HG03520 (cell line): ENCODE measurements around the gene NFATC3.
"Not testable (repeated sequence)": the region's sequence is repeated elsewhere in the genome, so short reads cannot be mapped to it uniquely, and the experiment has no call there.

Experiments used
- ATAC-seq: cut with Tn5 transposase; IDR thresholded peaks from one replicate; pipeline ENCODE4 v1.9.1; 2021; ENCODE audit warnings: mild to moderate bottlenecking, moderate library complexity; ENCODE audit not compliant: unreplicated experiment

Gene NFATC3

DNA sequence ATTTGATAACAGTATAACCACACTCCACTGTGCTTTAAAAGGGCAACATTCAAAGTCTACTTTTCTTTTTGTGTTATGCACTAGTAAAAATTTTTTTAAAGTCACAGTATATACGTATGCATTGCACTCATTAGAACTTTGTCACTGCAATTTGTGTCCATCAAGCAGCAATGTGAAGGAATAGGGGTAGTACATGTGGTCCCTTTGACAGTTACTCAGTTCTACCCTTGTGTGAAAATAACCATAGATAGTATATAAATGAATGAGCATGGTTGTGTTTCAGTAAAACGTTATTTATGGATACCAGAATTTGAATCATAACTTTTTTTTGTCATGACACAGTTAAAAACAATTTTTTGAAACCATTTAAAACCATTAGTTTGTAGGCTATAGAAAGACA, 30.7 kb downstream of the NFATC3 start:
- no peak for ATAC-seq

DNA sequence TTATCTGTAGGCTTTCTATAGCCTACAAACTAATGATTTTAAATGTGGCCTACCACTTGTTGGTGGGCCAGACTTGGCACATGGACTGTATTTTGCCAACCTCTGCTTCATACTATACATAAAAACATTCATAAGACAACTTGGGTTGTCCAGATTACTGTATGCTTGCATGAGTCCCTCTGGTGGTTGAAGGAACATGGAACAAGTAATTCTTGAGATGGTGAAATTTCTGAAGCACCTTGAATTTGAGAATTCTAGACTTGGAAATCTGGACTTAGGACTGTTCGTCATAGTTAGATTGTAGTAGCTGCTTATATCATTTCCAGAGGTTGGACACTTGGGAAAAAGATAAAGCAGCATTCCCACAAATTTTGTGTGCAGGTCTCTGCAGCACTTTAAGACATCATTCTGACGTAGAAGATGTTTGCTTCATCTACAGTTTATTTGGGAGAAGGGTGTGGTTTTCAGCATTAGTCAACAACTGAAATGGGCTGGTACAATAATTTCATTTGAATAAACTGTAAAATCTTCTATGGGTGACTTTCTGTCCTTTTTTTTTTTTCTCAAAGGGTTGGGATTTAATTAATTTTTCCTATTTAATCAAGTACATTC, 31.2 kb downstream of the NFATC3 start:
- no peak for ATAC-seq

DNA sequence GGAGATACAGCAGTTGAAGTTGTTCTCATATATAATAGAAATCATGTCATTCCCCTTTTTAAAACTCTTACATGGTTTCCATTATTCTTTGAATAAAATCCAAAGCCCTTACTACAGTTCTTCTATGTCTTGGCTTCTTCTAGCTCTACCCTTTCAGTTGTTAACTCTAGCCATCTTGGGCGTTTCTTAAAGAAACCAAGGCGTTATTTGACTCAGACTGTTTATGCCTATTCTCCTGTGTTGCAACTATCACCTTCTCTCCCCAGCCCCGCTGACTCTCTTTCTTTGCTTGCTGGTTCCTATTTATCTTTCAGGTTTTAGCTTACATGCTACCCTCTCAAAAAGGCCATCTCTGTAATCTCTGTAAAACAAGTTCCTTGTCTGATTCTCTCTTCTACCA, 32.7 kb downstream of the NFATC3 start:
- no peak for ATAC-seq

DNA sequence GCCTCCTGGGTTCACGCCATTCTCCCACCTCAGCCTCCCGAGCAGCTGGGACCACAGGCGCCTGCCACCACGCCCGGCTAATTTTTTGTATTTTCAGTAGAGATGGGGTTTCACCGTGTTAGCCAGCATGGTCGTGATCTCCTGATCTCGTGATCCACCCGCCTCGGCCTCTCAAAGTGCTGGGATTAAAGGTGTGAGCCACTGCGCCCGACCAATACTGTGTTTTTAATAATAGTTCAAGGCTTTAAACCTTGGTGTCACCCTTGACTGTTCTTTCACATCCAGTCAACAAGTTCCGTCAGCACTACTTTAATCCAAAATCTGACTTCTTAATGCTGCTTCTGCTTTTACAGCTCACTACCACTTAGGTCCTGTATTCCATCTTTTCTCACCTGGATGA, 33.8 kb downstream of the NFATC3 start:
- ATAC-seq, result not testable (repeated sequence)

DNA sequence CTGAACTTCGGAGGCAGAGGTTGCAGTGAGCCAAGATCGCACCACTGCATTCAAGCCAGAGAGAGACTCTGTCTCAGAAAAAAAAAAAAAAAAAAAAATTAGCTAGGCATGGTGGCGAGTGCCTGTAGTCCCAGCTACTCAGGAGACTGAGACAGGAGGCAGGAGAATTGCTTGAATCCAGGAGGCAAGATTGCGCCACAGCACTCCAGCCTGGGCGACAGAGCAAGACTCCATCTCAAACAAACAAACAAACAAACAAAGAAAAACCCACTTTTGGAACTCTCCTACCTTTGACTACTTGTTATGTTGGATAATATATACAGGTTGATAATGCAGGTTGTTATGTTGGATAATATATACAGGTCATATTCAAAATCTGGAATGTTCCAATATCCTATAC, 35.3 kb downstream of the NFATC3 start:
- ATAC-seq, result not testable (repeated sequence)

DNA sequence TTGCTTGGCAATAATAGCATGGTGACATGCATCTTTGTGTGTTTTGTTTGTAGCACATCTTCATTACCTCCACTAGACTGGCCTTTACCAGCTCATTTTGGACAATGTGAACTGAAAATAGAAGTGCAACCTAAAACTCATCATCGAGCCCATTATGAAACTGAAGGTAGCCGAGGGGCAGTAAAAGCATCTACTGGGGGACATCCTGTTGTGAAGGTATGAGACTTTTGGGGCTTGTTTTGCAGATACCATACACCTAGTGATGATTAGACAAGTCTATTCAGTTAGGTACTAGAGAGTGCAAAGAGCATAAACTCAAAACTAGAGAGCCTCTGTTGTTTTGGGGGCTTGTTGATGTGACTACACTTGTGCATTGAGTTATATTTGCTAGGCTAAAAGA, 41.2 kb downstream of the NFATC3 start:
- no peak for ATAC-seq

DNA sequence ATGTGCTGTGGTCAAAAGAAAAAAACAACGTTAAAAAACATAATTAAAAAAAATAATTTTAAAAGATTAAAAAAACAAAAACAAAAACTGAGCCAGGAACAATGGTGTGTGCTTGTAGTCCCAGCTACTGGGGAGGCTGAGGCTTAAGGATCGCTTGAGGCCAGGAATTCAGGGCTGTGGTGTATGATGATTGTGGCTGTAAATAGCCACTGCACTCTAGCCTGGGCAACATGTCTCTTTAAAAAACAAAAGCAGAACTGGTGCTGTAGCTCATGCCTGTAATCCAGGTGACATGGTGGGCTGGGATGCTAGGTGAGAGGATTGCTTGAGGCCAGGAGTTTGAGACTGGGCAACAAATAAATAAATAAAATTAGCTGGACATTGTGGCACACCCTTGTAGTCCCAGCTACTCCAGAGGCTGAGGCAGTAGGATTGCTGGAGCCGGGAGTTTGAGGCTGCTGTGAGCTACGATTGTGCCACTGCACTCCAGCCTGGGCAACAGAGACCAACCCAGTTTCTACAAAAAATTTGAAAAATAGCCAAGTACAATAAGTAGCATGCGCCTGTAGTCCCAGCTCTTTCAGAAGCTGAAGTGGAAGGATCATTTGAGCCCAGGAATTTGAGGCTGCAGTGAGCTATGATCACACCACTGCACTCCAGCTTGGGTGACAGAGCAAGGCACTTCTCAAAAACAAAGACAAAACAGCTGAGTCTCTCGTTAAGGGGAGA, 43.6 kb downstream of the NFATC3 start:
- no peak for ATAC-seq

DNA sequence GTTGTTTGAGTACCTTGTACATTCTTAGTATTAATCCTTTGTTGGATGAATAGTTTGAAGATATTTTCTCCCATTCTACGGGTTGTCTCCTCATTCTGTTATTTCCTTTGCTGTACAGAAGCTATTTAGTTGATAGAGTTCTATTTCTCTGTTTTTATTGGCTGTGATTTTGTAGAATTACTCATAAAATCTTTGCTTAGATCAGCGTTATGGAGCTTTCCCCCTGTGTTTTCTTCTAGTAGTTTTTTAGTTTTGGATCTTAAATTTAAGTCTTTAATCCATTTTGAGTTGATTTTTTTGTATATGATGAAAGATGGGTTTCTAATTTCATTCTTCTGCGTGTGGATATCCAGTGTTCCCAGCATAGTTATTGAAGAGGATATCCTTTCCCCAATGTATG, 45.4 kb downstream of the NFATC3 start:
- ATAC-seq, result no peak

DNA sequence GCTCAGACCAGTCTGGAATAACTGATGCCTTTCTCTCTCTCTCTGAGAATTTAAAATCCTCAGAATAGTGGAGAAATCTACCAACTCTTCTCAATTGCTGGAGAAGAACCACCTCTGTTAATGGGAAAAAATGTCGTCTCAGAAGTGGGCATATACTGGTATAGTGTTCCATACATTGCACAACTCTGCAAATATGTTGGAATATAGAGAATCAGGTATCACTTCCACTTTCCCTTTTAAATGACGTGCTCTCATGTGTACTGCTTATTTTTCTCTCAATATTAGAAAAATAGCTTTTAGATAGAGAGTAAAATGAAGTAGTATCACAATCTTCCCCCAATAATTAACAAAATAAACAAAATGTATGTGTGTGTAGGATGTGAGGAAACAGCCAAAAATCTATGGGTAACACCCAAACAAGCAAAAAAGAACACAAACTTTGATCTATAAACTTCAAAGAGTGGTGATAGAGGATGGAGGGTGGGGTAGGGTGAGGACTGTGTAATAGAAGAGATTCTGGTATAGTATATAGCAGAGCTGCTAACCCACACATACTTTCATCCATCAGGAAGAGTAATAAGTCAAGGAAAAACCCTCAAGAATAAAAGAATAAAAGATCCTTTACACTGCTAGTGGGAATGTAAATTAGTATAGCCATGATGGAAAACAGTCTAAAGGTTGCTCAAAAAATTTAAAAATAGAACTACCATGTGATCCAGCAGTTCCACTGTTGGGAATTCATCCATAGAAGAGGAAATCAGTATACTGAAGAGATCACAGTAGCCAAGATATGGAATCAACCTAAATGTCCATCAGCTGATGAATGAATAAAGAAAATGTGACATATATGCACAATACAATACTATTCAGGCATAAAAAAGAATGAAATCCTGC, 46.9 kb downstream of the NFATC3 start:
- no peak for ATAC-seq

DNA sequence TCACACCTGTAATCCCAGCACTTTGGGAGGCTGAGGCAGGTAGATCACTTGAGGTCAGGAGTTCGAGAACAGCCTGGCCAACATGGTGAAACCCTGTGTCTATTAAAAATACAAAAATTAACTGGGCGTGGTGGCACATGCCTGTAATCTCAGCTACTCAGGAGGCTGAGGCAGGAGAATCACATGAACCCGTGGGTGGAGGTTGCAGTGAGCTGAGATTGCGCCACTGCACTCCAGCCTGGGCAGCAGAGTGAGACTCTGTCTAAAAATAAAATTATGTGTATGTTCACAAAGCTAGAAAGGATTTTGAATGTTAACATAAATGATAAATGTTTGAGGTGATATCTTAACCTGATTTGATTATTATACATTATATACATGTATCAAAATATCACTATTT, 47.8 kb downstream of the NFATC3 start:
- ATAC-seq, result not testable (repeated sequence)

DNA sequence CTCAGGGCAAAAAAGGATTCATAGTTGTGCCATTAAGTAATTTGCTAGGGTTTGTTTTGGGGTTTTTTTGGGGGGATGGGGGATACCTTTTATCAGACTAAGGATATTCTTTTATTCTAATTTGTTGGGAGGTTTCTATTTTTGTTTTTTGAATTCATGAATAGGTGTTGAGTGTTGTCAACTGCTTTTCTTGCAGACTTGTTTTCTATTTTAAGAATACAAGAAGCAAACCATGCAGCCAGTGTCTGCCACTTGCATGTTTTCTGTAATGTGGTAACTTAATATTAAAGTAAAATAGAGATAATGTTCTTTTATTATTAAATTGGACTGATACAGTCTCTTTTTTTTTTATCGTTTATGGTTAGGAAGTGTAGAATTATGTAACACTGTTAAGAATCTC, 49.5 kb downstream of the NFATC3 start:
- no peak for ATAC-seq

DNA sequence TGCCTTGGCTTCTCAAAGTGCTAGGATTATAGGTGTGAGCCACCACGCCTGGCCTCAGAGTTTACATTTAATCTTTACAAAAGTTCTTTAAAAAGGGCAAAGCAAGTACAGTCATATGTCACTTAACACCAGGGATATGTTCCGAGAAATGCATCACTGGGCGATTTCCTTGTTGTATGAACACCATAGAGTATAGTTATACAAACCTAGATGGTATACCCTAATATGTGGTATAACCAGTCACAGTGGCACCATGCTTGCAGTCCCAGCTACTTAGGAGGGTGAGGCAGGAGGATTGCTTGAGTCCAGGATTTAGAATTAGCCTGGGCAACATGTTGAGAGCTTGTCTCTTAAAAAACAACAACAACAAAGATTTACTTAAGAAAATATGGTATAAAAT, 51.3 kb downstream of the NFATC3 start:
- no peak for ATAC-seq

DNA sequence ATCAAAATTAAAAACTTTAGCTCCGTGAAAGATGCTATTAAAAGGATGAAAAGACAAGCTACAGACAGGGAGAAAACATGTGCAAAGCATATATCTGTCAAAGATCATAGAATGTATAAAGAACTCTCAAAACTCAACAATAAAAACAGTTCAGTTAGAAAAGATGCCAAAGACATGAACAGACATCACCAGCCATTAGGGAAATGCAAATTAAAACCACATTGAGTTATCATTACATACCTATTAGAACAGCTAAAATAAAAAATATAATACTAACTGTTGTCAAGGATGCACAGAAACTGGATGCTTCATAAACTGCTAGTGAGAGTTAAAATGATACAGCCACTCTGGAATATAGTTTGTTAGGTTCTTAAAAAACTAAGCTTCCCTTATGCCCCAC, 58.8 kb downstream of the NFATC3 start:
- ATAC-seq, result no peak

DNA sequence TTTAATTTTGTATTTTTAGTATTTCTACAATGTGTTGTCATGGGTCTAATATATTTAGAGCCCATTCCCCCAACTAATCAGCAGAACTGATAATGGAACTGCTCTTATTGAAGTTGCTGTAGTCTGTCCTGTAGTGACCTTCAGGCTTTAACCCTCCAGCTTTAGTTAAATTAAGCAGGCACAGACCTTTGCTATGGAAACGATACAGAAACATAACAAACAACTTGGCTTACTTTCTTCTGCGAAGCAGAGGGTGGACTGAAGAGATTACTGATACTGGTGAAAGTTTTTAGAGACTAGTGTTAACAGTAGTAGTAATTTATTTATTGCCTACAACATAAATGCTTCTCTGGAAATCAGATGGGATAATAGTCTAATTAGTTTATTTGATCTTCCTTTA, 61.4 kb downstream of the NFATC3 start:
- no peak for ATAC-seq

DNA sequence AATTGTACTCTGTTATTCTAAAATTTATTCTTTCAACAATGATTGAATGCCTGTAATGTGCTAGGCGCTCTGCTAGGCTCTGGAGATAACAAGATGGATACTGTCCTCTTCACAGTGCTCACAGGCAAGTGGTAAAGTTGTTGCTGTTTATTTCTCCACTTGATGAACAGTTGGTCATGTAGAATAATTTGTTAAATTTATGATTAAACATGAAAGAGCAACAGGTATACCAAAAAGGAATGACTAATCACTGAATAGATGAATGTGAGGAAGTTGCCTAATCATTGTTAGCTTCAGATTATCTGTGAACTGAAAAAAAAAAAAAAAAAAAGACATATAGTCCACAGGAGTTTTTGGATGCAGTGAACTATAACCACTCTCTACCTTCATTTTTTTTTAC, 62.3 kb downstream of the NFATC3 start:
- no peak for ATAC-seq

DNA sequence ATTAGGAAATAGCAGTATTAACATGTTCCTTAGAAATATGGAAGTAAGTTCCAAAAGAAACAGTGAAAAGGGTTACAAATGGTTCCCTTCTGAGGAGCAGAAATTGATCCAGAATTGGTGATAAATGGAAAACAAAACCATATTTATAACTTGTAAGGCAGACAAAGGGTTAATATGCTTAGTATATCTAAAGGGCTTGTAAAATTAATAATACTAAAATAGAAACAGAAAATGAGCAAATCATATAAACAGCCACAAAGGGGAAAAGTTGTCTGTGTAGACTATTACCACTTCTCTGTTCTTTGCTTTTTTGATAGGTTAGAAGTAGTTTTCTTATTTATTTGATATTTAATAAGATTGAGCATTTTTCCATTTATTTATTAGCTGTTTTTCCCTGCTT, 64.4 kb downstream of the NFATC3 start:
- no peak for ATAC-seq

DNA sequence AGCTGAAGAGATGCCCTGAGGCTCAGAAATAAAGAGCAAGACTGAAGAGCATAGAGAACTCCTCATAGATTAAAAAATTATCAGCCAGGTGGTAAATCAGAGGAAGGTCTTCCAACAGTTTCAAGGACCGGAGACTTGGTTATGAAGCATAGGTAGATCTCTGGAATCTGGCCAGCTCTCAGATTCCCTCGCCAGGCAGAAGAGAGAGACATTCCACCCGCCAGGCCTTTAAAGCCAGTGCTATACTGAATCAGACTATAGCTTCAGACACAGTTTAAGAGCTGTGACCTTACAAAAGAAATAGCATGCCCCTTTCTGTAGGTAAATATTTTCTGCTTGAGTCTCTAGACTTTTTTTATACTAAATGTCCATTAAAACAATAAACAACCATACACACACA, 70.3 kb downstream of the NFATC3 start:
- ATAC-seq, result no peak

DNA sequence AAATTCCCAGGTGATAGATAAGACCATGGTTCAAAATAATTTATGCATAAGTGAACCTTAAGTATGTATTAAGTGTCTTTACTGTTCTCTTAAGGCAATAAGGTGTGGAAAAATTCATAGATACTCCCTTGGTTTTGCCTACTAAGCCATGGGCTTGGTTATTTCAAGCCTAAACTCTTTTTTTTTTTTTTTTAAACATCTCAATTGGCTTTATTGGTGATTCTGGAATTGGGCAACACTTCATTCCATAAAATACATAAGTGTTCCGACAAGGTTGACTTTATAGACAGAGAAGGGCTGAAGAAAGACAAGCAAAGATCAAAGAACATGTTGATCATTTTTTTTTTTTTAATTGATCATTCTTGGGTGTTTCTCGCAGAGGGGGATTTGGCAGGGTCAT, 77.2 kb downstream of the NFATC3 start:
- ATAC-seq, result no peak

DNA sequence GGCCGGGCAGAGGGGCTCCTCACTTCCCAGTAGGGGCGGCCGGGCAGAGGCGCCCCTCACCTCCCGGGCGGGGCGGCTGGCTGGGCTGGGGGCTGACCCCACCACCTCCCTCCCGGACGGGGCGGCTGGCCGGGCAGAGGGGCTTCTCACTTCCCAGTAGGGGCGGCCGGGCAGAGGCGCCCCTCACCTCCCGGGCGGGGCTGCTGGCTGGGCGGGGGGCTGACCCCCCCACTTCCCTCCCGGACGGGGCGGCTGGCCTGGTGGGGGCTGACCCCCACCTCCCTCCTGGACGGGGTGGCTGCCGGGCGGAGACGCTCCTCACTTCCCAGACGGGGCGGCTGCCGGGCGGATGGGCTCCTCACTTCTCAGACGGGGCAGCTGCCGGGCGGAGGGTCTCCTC, 78.1 kb downstream of the NFATC3 start:
- not testable (repeated sequence) for ATAC-seq

DNA sequence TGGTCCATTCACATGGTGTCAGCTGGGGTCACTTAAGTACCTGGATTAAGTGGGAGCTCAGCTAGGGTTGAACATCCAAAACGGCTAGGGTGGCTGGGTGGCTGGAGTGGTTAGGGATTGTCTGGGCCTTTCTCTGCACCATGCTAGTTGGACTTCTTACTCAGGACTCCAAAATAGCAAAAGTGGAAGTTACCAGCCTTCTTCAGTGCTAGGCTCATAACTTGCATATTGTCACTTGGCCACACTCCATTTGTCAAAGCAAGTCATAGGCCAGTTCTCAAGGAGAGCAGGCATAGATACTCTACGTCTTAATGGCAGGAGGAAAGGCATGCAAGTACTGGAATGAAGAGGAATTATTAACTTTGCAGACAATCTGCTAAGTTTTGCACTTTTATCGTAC, 81.1 kb downstream of the NFATC3 start:
- no peak for ATAC-seq

DNA sequence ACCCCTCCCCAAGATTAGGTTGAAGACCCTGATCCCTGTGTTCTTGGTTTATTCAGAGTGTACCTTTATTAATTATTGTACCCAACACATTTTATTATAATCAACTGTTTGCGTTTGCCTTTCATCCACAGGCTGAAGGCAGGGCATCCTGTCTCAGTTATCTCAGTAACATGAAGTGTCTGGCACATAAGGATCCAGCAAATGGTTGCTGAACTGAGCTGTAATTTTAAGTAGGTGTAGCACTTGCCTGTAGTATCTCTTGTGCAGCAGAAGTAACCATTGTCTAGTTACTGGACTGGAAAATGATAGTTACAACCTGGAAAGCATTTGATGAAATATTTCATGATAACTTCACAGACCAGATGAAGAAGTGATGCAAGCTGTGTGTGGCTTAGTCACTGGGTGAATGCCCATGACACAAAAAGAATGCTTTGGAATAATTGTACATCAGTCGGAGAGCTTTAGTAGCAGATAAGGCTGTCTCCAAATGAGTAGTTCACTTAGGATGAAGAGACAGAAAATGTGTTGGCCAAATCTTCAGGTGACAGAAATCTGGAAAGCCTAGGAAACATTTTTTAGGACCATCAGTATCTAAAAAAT, 94.1 kb downstream of the NFATC3 start:
- ATAC-seq, result no peak

DNA sequence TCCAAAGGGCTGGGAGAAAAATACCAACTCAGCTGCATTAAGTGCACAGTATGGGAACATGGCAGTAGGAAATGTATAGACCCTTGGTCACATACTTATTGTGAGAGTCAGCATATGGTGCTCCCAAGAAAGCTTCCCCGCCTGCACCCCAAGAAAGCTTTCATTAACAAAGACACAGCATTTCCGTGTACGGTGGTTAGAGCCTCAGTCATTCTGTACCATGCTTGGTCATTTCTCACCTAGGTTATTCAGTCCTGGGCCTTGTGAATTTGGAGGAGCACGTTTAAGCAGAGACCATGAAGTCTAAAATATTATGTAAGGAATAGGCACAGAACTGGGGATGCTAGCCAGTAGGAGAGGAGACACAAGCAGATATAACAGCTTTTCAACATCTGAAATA, 94.7 kb downstream of the NFATC3 start:
- no peak for ATAC-seq
